D341Med (cell line): ENCODE measurements around the gene BOK.
A peak's percentile ranks its signal among the peaks of the same experiment; 100 is the strongest.
"Not testable (repeated sequence)": the region's sequence is repeated elsewhere in the genome, so short reads cannot be mapped to it uniquely, and the experiment has no call there.

Experiments
- DNase-seq: peaks from one replicate; pipeline ENCODE4 v3.0.0; 2012; ENCODE audit warnings: low spot score

BOK gene

GRCh38 chr2:241559323-241560161 lies 997 bp downstream of the BOK start:
- DNase-seq = peak; percentile 80

GRCh38 chr2:241560162-241560882 lies 1.8 kb downstream of the BOK start:
- DNase-seq = no peak

GRCh38 chr2:241560883-241561474 lies 2.4 kb downstream of the BOK start:
- DNase-seq = no peak

- DNase-seq = no peak
Measured at GRCh38 chr2:241561832-241562231, 3.3 kb downstream of the BOK start.

GRCh38 chr2:241562269-241562891 lies 3.8 kb downstream of the BOK start:
- DNase-seq = no peak

GRCh38 chr2:241563031-241563507 lies 4.5 kb downstream of the BOK start:
- no peak for DNase-seq

GRCh38 chr2:241563571-241563980 lies 5.0 kb downstream of the BOK start:
- no peak for DNase-seq

GRCh38 chr2:241563981-241564595 lies 5.5 kb downstream of the BOK start:
- peak; percentile 11 for DNase-seq

- peak; percentile 21 for DNase-seq
Measured at GRCh38 chr2:241564596-241565410, 6.3 kb downstream of the BOK start.

GRCh38 chr2:241565411-241565810 lies 6.9 kb downstream of the BOK start:
- DNase-seq = no peak

- not testable (repeated sequence) for DNase-seq
Measured at GRCh38 chr2:241566021-241566420, 7.5 kb downstream of the BOK start.

GRCh38 chr2:241566468-241566867 lies 7.9 kb downstream of the BOK start:
- no peak for DNase-seq

GRCh38 chr2:241567266-241567665 lies 8.7 kb downstream of the BOK start:
- DNase-seq = not testable (repeated sequence)

GRCh38 chr2:241567776-241568175 lies 9.2 kb downstream of the BOK start:
- DNase-seq = no peak

- DNase-seq = no peak
Measured at GRCh38 chr2:241568726-241569125, 10.2 kb downstream of the BOK start.

GRCh38 chr2:241569831-241570281 lies 11.3 kb downstream of the BOK start:
- DNase-seq = no peak

GRCh38 chr2:241570961-241571581 lies 12.5 kb downstream of the BOK start:
- DNase-seq = no peak

GRCh38 chr2:241571821-241572620 lies 13.5 kb downstream of the BOK start:
- peak; percentile 29 for DNase-seq

GRCh38 chr2:241572915-241573651 lies 14.5 kb downstream of the BOK start:
- not testable (repeated sequence) for DNase-seq
